HG02938 (cell line): ENCODE measurements around the gene CNIH3.

Experiments
- ATAC-seq: cut with Tn5 transposase; IDR thresholded peaks from one replicate; pipeline ENCODE4 v1.9.1; 2021; ENCODE audit warnings: mild to moderate bottlenecking, moderate library complexity; ENCODE audit not compliant: unreplicated experiment

The CNIH3 gene

DNA sequence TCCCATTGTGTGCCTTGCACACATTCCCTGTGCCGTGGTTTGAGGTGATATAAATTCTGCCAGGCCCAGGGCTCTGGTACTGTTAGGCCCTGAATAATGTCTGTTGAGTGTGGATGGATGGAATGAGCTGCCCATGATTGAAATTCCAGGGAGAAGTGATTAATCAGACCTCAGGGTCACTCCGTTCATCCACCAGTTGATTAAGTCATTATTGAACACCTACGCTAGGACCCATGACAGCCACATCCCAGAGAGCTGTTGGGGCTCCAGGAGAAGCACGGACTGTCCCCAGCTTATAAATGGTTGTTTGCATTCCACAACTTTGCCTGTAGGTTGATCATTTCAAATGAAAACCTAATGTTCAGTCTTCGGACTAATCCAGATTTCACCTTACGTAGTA lies 98.4 kb downstream of the CNIH3 start:
- ATAC-seq, result no peak

DNA sequence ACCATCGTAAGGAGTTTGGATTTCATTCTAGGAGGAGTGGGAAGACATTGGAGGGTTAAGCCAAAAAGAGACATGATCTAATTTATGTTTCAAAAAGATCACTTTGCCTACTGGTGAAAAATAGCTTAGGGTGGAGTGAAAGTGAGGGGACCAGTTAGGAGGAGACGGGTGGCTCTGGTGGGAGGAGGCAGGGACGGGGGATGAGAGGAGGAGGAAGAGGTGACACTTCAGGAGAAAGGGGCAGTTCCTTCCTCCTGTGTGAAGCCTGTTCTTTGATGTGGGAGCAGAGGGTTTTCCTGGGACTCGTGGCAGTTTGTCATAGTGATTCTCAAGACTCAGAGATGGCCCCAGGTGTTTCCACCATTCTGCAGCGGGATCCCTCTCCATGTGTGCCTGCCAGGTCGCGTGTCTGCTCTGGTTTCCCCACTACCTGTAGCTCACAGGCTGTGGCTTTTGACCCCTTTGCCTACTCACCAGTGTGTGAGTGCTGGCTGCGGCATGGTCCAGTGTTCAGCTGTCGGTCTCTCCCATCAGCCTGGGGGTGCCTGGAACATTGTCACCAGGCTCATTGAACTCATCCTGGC lies 102.4 kb downstream of the CNIH3 start:
- no peak for ATAC-seq

DNA sequence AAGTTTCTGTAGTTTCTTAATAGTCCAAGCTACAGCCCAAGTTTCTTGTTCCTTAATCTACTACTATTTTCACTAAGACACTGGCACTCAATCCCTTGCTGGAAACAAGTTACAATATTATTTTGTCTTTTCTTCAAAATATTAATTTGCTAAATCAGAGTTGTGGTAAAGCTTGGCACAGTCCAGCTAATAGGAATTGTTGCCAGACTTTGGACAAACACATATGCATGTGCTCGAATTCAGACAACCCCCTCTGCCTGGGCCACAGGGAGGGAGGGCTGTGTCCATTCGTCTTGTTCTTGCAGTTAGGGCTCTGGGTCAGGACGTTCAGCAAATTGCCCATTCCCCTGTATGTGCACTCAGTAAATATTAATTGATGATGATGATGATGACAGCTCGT lies 103.6 kb downstream of the CNIH3 start:
- no peak for ATAC-seq

DNA sequence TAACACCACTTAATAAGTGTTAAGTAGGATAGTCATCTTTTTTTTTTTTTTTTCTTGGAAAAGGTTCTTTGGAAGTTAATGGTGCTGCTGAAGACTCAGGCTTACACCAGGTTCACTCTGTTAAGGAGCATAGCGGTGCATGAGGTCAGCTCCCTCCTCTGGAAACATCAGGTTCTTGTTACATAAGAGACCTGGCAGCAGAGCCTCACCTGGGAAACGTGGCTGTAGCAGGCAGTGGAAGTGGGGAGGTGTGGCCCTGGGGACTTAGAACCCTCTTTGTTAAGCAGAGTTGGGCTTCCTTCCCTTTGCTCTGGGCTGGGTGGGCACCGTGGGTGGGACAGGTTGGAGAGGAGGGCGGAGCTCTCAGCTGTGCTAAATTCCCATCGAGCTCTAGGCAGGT lies 104.1 kb downstream of the CNIH3 start:
- no peak for ATAC-seq

DNA sequence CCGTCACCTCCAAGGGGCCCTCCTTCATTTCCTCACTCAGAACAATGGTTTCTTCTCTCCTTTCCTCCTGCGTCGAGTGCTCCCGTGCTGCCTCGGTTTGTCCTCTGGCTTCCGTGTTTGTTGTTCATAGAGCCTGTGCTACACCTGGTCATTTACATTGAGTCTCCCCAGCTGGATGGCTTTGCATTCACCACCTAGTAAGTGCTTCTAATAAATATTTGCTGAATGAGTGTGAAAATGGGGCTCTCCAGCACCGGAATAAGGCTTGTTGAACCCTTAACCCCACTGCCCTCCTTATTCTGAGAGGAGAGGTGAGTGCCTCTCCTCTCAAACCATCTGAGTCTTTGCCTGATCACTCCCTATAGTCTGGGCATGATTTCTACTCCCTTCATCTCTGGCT lies 104.9 kb downstream of the CNIH3 start:
- ATAC-seq, result no peak

DNA sequence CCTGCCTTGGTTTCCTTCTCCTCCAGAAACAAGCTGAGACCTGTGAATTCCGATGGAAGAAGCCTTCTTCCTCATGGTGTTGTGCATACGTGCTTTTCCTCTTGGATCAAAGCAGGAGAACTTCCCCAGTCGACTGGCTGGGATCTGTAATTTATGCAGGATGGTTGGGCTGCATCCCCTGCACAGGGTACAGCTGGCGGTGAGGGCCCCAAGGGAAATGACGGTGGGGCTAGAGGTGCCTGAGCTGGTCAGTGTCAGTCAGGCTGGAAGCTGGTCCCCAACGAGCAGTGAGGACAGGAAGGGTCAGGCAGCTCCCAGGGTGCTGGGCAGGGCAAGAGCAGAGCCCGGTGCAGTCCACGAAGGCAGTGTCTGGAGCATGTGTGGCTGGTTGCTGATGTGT lies 106.7 kb downstream of the CNIH3 start:
- ATAC-seq, result no peak

DNA sequence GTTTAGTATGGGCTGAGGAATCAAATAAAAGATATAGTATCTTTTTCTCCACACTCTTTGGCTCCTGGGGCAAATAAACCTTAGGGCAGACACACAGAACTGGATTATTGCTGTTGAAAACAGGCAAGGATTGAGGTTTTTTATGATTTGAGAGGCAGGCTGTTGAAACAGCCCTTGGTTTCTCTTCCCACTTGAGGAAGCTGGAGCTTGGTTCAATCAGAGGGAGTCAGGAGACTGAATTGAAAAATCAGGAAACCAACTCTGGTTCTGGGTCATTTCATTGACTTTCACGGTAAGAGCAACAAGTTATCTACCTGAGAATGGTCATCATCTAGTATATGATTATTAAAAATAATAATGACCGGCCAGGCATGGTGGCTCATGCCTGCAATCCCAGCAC lies 108.4 kb downstream of the CNIH3 start:
- ATAC-seq, result no peak

DNA sequence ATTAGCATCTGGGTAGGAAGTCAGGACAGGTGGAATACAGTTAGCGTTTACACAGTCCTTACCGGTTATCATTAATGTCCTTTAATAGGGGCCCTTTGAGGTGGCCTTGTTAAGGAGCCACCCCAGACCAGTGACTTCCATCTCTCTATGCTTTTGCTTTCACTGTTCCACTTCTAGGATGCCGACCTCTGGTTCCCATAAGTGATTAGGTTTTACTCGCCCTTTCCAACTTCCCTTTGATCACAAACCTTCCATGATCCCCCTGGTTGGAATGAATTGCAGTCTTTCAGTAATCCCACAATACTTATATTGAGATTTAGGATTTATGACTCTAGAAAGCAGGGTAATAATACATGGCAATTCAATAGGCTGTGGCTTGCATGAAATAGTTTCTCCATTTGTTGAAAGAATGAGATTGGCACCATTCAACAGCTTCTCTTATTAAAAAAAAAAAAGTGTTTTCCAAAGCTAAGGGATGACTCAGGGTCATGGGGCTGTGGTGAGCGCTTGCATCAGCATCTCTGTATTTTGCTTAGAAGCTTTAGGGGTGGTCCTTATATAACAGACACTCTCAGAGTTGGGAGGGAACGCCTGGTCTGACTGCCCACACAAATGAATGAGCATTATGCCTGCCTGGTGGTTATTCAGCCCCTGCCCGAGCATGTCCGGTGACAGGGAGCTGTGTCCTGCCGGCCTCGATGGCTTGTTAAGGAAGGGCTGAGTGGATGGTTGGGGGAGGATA lies 110.5 kb downstream of the CNIH3 start:
- no peak for ATAC-seq

DNA sequence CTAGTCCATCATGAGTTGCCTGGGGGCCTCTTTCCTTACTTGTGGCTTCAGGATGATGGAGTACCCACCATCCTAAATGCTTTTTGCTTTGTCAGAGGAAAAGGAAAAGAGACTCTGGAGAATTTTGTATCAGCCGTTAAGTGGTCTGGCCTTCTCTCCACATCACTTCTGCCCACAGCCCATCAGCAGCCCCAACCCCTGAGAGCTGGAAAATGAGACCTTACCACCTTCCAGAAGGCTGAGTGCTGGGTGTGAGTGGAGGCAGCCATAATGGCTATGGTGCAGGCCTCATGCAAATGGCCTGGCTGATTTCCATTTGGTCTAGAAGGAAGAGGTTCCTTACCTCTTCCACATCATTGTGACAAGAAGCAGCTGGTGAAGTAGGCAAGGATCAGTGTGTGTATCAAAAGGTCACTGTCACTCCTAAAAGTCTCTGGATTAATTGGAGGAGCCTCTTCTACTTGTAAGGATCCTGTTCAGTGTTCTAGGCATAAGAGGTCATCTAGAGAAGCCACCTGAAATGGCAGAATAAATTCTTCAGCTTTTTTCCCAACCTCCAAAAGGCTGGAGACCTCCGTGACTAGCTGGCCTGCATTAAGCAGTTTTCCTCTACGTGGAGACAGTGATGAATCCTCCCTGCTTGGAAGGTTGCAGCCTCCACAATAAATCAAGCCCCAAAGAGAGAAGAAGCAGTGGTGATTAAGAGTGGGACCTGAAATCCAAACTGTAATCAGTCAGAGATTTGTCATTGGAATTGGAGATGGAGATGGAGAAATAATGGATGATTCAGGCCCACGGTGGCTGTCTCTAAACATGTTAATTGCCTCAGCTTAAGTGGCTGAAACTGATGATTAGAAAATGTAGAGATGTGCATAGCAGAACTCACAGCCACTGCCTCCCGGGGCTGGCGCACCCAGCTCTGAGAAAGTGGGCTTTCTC lies 111.5 kb downstream of the CNIH3 start:
- ATAC-seq, result no peak

DNA sequence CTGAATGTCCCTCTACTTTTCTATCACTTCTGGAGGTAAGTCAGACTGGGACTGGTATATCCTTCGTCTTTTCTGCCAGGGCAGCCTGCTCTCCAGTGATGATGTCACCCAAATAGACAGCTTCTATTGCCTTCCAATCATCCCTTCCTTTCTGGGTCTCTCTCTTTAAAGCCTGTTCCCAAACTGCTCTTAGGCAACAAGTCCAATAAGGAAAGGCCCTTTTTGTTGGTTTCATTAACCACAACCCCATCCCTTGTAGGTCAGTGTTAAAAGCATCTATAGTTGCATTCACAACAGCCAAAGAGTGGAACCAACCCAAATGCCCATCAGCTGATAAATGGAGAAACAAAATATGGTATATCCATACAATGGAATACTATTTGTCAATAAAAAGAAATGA lies 114.4 kb downstream of the CNIH3 start:
- no peak for ATAC-seq

DNA sequence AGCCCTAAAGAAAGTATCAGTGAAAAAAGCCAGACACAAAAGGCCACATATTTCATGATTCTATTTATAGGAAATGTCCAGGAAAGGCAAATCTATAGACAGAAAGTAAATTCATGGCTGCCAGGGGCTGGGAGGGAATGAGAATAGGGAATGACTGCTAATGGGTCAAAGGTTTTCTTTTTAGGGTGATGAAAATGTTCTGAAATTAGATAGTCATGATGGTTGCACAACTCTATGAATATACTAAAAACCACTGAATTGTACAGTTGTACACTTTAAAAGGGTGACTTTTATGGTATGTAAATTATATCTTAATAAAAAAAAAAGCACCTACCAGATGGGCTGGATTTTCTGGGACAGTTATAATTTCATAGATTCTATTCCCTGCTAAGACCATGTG lies 114.8 kb downstream of the CNIH3 start:
- ATAC-seq, result no peak

DNA sequence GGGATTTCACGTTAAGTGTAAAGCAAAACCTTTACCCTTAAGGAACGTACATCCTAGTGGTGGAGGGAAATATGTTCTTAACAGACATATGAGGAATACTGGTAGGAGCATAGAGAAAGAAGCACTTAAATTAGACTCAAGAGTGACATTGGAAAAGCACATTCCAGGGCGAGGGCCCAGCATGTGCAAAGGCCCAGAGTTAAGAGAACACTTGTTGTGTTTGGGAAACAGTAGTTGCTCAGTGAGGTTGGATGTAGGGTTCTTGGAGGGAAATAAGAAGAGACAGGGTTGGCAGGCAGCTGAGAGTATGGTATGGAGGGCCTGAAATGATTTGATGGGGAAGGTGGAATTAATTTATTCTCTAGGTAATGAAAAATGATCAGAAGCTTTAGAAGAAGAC lies 115.5 kb downstream of the CNIH3 start:
- ATAC-seq, result no peak

DNA sequence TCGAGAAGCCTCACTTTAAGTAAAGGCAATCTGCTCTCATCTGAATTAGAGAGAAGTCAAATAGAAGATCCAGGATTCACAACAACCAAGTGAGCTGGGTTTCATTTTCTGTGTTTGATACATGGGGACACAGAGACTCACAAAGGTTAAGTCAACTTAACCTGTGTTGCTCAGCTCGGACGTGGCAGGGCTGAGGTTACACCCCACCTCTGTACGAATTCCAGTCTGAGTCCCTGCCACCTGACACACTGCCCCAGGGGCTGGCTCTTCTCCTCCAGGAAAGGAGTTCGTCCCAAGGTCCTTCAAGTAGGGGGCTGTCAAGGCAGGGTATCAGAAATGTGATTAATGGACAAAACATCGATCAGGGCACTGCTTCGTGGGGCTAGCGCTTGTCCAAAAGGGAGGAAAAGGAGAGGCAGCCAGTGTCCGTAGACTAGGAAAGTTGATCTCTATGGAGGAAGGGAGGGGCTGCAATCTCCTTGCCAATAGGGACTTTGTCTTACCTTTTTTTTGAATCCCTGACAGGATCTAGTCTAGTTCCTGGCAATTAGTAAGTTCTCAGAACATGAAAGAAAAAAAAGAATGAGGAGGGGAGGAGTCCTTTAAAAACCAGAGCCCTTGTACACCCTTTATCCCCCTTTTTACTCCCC lies 116.4 kb downstream of the CNIH3 start:
- no peak for ATAC-seq

DNA sequence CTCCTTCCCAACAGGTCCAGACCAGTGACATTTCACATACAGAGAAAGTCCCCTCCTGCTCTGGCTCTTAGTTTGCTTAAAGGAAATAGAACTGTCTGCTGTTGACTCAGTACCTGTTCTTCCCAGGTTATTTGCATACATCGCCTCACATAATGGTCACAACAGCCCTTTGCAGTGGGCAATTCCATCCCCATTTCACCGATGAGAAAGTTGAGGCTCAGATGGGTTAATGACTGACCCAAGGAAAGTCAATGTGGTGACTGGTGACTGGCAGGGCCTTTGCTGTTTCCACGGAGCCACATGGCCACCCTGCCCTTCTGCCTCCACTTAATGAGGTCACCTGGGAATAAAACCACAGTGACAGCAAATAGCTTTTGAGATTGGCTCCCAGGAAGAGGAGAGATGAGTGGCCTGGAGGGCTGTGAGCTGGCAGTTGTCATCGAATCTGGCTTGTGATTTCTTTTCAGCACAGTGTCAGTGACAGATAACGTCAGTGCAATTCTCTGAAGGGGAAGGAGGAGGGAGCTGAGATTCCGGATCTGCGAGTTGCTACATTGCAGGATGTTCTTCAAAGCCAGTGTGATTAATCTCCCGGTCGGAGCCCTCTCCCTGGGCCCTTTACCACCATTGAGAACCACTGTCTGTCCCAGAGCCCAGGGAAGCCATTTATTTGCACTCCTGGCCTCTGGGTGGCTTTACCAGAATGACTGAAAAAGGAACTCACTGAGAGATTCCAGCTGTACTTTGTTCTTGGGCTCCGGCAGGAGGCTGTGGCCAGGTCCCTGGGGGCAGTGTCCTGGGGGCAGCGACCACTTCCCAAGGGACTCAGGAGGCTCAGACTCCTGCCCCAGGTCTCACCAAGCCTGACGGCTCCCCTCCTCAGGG lies 117.2 kb downstream of the CNIH3 start:
- ATAC-seq, result peak; percentile 57

DNA sequence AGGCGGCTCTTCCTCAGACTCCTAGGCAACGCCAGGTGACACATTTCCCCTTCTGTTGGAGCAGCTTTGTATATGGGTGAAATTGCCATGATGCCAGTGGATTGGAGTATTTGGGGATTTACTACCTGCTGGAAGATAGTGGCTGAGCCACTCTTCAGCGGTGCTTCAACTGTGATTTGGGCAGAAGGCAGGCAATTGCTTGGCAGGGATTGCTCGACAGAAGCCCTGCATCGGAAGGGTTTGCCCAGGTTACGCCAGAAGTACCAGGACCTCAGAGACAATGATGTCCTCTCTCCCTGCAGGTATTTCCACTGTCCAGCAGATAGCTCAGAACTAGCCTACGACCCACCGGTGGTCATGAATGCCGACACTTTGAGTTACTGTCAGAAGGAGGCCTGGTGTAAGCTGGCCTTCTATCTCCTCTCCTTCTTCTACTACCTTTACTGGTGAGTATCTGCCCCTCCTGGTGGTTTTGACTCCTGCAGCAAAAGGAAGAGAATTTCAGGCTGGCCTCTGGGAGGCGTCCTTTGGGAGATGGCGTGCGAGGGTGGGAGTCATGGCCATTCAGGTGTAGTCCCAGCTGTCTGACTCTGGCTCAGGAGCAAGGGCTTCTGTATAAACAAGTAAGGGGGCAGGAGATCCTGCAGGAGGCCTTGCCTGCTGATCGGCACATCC lies 118.3 kb downstream of the CNIH3 start:
- ATAC-seq, result no peak

DNA sequence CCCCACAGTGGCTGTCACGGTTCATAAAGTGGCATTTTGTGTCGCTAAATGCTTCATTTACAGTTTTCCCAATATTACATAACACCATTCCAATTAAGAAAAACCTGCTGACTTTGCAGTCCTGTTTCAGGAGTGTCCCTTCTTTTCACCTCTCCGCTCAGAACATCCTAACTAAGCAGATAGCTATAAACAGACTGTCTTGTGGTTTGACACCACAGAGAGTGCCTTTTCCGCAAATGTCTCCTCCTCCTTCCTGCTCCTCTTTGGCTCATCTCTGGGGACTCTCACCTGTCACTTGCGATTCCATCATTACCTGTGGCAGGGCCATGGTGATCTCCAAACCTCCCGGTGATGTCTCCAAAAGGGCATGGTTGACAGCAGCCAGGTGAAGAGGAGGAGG lies 119.0 kb downstream of the CNIH3 start:
- no peak for ATAC-seq

DNA sequence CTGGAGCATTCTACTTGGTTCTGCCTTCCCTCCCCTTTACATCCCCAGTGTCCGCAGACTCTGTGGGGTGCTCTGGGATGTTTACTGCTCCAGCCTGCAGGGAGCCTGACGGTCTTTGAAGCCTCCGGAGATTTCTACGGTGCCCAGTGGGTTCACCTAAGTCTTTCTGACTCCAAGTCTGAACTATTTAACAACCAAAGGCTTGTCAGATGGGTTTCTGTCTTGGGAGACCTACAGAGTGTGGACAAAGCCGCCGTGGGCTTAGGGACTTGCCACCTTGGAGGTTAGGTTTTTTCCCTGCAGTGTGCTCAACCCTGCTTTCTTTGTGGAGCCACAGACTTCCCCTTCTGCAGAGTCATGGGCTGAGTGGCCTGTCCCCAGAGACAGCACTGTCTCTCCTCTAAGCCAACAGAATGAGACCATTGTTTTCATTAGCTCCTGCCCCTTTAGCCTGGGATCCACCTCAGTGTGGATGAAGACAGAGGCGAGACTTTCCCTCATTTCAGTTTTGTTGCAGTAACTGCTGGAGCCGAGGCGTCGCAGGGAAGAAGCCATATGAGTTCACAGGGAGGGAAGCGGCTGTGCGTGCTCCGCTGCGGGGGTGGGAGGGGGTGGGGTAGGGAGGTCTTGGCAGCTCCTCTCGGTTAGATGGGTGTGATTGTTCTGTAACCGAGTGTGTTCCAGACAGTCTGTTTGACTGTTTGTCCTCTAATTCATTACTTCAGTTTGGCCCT lies 120.7 kb downstream of the CNIH3 start:
- ATAC-seq, result peak; percentile 56

DNA sequence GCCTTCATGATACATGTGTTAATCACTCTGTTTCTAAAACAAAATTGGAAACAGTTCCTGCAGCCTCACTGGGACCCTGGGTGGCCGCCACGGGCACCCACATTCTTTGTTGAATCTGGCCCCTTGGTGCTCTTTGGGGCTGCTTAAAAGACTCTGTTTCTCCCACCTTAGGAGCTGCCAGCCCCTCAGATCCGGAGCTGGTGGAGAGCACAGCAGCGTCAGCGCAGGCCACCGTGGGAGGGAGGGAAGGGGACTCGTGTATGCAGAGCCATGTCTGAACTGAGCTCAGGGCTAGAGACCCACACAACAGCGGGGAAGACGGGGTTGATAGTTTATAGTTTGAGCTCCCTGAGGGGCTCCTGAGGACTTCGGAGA lies 121.2 kb downstream of the CNIH3 start:
- no peak for ATAC-seq

DNA sequence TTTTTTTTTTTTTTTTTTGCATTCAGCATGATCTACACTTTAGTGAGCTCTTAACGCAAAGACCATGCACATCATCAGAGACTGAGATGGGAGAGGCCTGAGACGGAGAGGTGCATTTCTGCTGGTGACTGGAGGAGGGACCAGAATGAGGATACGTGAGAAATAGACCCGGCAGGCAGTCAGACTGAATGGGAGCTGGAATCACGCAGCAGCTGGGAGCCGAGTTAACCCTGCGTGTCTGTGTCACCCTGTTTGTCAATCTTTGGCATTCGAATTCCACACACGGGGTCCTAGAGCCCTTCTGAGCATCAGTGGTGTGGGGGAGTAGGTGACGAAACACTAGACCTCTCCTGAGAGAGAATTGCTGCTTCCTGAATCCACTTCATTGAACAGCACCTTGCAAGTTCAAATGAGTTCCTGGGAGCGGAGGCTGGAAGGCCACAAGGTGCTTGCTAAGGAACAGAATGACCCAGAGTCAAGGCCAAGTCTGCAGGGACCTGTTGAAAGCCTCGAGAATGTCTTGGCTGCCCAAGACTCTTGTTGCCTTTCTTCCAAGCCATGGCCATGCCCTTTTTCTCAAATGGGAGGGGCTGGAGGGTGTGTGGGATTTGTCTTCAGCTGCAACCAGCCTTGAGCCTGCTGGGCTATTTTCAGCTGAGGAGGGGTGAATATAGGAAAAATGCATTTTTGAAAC lies 123.3 kb downstream of the CNIH3 start:
- no peak for ATAC-seq
